ENCODE data around the gene CITED2.
A peak's percentile ranks its signal among the peaks of the same experiment; 100 is the strongest.

Gene CITED2

DNA sequence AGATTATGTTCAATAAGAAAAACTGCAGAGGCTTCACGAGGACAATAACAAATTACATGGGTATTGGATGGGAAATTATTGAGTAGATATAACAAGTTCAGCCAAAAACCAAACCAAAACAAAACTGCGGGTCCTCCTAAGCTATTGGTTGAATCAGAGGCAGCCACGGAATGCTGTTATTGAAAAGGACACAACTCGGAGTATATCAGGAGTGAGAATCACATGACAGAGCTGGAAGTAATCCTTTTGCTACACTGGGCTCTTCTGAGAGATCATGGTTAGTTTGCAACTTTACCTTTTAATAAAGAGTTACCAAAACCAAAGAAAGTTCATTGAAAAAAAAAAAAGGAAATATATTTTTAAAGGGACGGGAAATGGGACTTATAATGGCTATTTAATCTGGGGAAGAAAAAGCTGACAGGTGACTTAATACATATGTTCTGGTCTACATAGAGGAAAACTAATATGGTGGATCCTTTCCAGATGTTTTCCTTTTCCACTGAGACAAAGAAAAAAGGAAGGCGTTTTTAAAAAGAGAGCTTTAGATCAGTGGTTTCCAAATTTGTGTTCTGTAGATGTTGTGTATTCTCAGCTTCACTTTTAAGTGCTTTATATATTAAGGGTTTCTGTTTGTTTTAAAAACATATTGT lies 6.9 kb upstream of the CITED2 start:
- no peak for DNase-seq

DNA sequence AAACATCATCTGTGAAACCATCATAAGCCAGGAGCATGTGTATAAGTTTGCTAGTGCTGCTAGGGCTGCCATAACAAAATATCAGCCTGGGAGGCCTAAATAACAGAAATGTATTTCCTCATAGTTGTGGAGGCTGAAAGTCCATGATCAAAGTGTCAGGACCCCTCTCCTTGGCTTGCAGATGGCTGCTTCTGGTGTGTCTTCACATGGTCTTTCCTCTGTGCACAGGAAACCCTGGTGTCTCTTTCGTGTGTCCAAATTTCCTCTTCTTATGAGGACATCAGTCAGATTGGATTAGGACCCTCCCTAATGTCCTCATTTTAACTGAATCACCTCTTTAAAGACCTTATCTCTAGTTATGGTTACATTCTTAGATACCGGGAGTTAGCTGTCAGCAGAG lies 6.2 kb upstream of the CITED2 start:
- DNase-seq: no peak

DNA sequence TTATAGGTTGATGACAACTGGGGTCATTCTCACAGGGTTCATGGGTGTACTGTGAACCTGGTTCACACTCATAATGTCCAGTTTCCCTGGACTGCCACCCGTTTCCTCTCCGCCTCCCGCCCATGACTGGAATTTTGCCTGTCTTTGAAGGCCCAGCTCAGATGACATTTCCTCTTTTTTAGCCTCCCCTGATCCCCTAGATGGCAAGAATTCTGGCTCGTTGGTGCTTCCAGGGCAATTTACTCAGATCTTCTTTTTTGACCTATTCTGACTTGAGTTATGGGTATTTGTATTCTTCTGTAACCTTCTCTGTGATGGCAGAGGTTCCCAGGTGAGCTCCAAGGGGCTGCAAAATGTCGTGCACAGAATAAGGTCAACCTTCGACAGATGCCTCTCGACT lies 5.7 kb upstream of the CITED2 start:
- DNase-seq: no peak

DNA sequence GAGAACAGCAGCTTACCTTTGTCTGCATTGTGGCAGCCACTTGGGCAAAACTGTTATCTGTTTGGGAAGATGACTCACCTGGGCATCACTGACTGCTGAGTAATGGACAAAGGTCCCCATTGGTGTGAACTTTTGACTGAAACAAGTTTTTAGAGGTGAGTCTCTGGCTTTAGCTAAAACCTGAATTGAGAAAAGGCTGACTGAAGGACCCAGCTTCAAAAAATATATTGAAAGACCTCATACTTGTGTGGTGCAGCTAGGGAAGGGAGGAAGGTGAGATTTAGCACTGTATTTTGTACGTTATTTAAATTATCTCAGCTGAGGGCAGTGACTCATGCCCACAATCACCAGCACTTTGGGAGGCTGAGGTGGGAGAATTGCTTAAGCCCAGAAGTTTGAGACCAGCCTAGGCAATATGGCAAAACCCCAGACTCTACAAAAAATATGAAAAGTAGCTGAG lies 4.5 kb upstream of the CITED2 start:
- DNase-seq: peak; percentile 34

DNA sequence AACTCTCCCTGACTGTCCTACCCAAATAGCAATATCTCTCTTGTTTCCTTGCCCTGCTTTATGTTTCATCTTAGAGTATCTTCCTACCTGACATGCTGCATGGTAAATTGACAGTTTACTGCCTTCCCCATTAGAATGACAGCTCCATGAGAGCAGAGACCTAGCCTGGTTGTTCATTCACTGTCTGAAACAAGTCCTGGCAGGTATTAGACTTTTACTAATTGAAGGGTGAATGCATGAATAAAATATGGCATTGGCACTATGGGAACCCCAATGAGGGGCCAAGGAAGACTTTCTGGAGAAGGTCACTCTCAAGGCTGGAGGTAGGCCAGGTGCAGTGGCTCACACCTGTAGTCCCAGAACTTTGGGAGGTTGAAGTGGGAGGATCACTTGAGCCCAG lies 3.8 kb upstream of the CITED2 start:
- no peak for DNase-seq

DNA sequence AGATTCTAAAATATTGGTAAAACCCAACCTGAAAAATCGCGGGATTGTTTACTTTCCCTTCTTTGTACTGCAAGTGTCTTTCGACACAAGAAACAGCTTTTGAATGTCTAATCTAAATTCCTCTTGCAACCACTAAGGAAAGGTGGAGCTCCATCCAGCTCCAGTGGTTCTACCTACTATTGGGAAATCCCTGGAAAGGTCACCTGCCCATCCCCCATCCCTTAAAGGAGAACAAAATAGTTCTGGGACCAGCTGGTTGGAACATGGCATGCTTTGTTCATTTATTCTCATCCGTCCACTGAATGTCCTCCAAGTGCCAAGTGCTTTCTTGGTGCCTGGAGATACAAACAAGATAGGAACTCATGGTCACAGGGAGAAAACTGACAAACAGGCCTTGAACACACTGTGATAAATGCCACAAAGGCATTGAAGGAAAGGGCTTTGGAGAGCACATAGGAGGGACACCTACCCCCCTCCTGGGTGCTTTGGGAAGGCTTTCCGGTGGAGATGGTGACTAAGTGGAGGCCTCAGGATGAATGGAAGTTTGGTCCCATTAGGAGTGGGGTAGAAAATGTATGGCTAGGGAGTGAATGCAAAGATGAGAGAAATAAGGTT lies 2.3 kb upstream of the CITED2 start:
- no peak for DNase-seq

DNA sequence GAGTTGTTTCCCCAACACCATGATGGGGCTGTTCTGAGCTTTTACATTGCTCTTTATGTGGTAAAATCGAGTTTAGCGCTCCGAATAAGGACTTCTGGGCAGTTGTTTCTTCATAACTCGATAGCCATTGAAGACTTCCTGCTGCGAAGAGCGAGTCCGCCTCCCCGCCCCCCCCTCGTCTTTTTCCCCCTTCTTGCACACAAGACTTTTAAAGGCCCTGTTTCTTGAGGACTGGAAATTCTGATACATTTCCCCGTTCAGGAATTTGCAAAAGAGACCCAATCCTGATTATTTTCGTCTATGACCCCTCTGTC lies 1.5 kb upstream of the CITED2 start:
- DNase-seq: no peak

DNA sequence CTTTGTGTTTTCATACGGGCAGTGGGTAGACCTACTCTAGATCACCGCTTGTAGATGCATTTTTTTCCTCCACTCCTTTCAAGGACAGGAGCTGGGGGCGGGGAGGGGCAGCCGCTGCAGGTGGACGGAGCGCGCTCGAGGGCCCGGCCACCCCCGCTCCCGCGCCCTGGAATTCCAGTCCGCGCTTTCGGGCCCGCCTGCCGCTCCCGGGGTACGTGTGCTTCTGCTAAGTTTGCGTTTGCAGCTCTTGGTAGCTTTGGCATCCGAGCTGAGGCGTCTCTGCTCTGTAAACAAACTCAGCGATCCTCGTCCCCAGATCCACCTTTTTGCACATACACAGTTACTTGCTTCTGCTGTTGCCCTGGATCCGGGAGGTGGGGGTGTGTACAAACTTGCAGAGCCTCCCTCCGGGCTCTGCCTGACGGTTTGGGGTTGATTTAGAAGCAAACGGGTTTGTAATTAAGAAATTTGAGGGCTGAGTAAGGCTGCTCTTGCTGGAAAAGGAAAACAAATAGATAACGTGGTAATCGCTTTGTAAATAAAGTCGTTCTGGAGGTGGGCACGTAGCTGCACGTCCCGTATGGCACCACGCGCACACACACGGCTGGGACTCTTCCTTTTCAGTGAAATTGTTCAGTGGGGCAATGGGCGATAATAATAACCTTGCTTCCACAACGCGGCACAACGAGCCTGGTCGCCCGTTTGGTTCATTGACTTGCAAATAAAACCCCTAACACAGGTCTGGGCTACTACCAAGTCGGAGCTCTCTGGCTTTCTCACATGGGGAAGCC lies 973 bp upstream of the CITED2 start:
- DNase-seq: peak; percentile 83

DNA sequence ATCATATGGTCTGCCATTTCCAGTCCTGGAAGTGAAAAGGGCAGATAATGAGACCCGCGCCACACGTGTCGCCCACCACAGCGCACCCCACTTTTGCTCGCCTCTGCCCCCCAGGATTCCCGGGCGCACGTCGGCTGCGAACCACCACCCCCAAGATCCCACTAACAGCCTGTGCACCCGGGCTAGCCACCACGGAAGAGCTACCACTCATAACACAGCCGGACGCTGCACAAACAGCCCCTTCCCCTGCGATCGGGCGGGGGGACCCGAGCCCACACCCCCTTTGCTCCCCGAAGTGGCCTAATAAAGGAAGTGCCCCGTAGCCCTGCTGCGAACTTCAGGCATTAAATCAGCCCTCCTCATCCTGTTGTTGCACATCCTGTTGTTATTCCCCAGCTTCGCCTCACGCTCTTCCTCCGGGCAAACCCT lies 506 bp downstream of the CITED2 start:
- no peak for DNase-seq

DNA sequence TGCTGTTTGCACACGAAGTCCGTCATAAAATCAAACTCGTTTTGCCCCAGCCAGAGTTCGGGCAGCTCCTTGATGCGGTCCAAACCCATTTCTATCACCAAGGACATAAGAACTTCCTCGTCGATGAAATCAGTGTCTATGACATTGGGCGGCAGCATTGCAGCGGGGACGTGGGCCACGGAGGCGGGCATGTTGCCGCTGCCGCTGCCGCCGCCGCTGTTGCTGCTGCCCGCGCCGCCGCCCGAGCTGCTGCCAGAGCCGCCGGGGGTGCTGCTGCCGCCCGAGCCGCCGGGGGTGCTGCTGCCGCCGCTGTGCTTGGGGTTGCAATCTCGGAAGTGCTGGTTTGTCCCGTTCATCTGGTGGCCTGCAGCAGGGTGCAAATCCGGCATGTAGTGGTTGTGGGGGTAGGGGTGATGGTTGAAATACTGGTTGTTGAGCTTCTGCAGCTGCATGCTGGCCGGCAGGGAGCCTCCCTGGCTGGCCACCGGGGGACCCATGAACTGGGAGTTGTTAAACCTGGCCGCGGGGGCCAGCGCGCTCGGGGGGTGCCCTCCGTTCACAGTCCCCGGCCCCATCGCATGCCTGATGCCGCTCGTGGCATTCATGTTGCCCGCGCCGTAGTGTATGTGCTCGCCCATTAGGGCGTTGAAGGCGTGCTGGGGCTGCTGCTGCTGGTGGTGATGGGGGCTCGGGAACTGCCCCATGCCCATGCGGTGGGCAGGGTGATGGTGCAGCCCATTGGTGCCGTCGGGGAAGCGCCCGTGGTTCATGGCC lies 1.1 kb downstream of the CITED2 start:
- peak; percentile 81 for DNase-seq

DNA sequence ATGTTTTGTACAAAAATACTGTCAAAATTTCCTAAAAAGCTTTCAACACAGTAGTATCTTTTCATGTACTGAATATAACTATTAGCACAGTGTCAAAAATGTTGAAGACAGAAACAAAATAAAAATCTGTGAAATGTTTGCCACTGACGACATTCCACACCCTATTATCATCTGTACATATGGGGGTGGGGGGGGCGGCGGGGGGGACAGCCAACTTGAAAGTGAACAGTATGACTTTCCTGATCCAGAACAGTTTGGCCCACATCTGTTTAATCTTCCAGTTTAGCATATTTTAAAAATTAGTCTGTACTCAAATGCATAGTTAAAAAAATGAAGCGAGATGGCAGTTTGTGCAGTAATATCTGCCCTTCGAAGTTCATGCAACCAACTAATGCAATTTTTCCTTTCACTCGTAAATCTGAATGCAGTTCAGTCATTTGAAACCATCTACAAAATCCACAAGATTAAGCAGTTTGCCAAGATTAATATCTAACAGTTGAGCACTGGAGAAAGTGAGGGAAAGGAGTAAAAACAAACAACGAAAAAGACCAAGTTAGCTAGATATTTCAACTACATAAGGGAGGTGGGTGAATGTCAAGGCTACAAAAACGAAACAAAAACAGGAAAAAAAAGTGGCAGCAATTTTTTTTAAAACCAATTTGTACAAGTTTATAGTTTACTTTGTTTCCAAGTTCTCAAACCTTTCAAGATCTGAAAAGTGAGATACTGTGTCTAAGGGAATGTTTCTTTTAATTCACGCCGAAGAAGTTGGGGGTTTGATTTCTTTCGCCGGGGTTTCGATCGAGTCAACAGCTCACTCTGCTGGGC lies 1.9 kb downstream of the CITED2 start:
- no peak for DNase-seq

DNA sequence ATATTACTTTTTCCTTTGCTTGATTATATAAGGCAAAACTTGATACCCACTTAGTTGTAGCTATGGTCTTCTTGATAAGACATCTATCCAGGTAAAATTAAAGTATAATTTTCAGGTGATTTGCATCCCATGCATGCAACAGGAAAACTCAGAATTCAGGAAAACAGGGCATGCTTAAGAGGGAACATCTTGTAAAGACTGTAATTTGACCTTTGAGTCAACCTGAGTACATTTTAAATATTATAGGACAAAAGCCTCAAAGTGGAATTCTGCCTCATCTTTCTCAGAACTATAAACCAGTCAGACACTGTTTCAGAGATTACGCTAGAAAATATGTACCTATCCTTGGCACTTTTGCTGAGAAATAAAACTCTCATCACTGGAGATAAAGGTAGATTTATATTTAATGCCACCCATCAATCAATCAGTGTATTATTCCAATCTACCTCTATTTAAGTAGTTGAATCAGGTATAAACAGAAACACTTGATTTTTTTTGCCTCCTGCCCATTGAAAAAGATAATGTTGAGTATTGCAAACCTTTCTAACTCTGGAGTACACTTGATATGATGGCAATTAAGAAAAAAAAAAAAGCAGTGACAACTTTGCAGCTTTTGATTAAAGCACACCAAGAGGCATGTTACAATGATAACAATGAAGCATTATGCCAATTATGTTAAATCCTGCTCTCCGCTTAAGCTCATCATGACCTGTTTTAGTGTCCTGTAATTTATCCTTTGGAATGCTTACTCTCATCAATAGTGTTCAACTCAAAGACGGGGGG lies 2.8 kb downstream of the CITED2 start:
- DNase-seq: no peak

DNA sequence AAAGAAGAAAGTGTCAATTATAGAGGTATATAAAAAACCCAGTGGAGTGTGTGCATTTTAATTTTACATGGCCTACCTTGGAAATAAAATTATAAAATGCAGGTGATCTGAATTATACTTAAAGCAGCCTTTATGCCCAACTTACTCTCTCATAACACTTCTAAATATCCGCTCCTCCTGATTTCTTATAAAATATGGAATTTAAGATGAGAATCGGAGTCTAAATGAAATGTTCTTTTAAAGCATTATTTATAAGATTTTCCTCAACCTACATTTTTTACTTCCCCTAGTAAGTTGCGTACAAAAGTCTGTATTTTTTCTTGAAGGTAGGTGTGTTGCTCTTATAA lies 3.5 kb downstream of the CITED2 start:
- no peak for DNase-seq

DNA sequence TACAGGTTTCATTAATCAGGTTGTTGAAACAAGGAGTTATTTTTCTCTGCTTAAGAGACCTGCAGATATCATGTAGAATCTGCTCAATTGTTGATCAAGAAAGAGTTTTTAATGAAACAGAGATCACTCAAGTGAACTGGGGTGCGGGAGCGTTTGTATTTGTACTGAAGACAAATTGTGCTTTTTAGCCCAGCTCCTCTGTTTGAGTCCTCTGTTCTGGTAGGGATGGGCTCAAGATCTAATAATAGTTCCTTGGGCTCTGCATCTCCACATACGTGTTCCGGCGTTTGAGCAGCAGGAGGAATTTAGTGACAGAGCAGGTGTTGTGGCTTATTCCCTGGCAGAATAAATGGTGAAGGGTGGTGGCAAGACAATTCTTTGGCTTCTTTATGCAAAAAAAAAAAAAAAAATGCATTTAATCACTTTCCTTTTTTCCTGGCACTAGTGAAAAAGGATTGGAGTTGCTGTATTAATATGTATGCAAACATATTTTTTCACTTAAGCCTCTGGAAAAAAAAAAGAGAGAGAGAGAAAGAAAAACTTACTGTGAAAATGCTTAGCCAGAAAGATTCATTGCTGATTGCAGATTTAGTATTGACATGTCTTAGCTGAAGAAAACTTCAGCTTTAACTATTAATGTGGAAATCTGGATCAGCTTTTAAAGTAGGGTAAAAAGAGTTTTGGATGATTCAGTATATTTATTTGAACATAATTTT lies 4.0 kb downstream of the CITED2 start:
- DNase-seq: no peak

DNA sequence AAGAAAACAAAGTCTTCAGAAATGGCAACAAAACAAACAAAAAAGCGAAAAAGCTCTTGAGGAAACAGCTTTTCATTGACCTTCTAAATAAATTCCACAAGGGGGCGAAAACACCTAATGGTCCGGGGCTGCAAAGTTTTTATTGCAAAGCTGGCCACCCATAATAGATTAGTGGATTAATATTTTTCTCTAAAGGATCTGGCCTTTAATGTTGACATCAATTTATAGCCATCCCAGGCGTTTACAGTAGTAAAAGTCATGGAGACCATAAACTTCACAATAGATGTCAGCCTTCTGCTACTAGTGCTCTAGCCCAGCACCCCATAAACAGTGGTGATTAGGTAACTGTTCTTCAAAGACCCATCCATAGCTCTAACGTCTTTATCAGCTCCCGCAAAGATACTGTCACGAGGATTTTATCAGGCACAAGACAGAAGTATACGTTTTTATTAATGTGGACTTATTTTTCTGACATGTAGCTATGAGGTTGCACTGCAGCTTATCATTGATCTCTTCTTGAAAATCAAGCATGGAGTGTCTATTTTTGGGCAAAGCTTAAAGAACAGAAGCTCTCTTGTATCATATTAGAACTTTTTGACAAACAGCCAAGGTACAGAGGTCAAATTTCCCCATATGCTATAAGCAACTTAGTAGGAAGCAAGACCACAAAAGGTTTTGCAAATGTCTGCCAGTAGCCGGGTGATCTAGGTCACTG lies 4.7 kb downstream of the CITED2 start:
- no peak for DNase-seq

DNA sequence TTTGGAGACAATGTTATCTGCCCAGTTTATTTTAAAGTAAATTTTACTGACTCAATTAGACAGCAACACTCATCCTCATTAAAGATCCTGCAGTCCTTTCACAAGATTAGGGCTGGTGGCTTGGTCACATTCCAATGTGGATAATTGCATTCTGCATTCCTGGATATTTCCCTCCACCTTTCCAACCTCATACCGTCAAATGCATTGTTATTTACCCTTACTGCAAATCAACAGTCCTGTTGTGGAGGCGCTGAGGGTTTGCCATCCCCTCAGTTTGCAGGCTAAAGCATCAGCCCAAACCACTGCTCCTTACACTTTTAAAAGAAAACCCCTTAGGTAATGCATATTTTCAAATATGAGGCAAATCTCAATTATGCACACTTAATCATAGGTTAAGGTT lies 5.4 kb downstream of the CITED2 start:
- DNase-seq: no peak

DNA sequence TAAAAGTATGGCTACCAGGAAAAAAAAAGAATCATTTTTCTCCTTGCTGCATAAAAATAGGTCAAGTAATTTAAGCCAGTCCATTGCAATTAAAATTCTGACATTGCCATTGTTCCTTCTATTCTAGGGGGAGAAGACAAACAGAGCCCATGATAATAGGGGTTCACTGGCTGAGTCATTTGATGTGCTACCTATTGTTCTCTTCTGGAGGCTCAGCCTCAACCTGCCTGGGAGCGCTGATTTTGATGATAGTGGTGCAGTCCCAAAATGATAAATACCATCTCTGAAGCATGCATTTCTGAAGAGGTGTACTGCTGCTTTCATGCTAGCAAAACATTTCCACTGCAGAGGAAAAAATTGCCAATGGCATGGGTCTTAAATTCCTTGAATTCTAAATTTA lies 5.8 kb downstream of the CITED2 start:
- no peak for DNase-seq

DNA sequence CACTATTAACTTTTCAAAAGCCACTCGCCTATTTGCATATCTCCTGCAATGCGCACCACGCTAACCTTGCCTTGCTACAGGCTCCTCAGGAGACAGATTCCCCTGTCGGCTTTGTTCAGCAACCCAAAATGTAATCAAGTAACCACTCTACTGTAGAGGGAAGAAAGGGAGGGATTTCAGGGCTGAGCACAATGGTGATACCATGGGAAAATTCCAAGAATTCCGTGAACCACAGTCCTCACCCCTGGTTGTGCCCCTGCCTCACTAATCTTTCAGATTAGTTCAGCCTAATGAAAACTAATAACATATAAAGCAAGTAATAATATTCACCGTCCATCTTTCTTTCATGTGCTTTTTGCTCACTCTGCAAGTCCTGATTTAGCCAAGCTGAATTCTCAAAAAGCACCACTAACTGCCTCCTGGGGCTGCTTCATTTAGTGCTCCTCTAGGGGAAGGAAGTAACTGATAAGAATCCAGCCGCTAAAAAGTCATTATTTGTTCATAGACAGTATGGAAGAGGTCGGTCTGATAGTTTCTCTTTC lies 6.6 kb downstream of the CITED2 start:
- DNase-seq: no peak

DNA sequence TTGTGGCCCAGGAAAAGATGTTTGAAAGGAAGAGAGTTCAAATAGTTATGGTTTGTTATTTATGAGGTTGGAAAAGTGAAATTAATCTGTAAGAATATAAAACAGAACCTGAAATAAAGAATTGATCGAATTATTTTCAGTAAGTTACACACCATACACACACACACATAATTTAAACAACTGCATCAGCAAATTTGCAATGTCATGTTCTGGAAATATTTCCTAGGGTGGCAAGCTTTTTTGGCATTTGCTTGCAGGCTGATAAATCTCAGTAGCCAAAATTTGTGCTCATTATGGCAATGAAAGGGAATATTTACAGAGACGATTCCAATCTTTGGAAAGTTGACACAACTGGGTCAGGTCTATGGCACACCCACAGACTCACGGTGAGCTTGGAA lies 9.5 kb downstream of the CITED2 start:
- no peak for DNase-seq

DNA sequence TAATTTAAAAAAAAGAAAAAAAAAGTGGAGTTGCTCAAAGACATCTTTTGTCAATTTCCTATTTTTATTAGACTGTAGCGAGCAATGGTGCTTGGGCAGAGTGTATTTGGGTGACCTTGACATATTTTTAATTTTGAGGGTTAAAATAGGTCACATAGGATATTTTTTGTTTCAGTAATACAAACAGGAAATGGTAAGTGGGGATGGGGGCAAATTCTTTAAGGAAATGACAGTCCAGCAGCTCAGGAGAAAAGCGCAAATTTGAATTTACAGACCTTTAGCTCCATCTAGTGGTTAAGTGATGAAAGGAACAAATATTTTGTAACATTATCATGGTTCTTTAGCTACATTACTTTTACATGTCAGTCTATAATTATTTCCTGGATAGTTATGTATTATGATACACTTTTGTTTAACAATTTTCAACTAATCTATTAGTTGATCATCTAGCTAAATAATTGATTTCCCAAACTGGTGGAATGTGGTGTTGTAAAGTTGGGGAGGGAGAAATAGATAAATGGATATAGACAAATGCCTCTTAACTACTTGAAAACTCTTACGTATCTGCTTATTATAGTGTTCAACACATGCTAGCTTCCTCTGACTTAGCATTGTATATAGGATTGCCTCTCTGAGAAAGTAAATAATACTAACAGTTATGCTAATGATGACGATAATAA lies 10.0 kb downstream of the CITED2 start:
- DNase-seq: no peak
